Adrenal gland (tissue), 5 donors: ENCODE data around the gene CCDC73.

Experiments used
- POLR2A ChIP-seq, 2 donors: fragments of 450-650 bp; IDR thresholded peaks; one replicate each; pipeline ENCODE4 v1.6.1; 2017; ENCODE audit warnings: antibody characterized with exemption in 2 of 2, mild to moderate bottlenecking in 2 of 2, moderate library complexity in 1 of 2
- TF ChIP-seq, protein P1 (sequence below), 6 experiments: fragments of 450-650 bp in 4 of 6; fragments of 200-600 bp in 2 of 6; sonication (generic) in 1 of 6; IDR thresholded peaks; 1 replicate in 5 of 6; 2 replicates in 1 of 6; pipeline versions ENCODE4 v1.5.1 to v1.8.0; 2016 to 2021; ENCODE audit warnings: antibody characterized with exemption in 6 of 6, mild to moderate bottlenecking in 2 of 6, moderate library complexity in 1 of 6
- donor health status: DM: no; HTN: no; CAD: no.

DNA sequence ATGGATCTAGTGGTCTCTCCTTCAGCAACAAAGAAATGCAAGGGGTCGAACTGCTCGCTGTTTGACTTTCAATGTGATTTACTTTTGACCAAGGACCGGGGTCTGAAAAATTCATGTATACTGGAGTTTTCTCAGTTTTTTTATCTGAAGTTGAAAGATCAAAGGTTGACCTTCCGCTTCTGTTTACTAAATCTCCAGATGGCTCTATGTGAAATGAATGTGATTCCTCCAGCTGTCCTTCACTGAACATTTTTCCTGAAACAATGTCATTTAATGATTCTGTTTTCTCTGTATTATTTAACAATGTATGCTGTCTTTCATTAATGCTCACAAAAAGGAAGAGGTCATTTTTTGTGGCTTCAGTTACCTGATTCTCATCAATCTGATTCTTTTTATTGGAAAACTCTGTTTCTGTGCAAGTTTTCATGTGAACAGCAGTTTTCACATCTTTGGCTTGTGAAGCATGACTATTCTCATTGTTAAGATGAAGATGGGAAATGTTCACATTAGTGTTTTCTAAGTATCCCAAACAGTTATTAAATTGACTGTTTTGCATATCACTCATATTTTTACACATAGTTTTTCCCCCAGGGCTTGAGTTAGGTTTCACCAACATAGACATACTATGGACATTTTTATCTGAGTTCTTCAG lies 180.8 kb downstream of the CCDC73 start:
- TF ChIP-seq, protein P1, sequence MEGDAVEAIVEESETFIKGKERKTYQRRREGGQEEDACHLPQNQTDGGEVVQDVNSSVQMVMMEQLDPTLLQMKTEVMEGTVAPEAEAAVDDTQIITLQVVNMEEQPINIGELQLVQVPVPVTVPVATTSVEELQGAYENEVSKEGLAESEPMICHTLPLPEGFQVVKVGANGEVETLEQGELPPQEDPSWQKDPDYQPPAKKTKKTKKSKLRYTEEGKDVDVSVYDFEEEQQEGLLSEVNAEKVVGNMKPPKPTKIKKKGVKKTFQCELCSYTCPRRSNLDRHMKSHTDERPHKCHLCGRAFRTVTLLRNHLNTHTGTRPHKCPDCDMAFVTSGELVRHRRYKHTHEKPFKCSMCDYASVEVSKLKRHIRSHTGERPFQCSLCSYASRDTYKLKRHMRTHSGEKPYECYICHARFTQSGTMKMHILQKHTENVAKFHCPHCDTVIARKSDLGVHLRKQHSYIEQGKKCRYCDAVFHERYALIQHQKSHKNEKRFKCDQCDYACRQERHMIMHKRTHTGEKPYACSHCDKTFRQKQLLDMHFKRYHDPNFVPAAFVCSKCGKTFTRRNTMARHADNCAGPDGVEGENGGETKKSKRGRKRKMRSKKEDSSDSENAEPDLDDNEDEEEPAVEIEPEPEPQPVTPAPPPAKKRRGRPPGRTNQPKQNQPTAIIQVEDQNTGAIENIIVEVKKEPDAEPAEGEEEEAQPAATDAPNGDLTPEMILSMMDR (IDR thresholded peaks at IDR 0.05), result no peak
- TF ChIP-seq POLR2A (IDR thresholded peaks at IDR 0.05), result no peak
